PFSK-1 (cell line): Measurements from ENCODE around the gene SRSF8.

Experiments
- POLR2AphosphoS5 ChIP-seq: IDR thresholded peaks from 2 replicates; pipeline ENCODE4 v1.6.1; 2012; ENCODE audit warnings: low read depth, mild to moderate bottlenecking, control low read depth, low read length, moderate library complexity
- REST ChIP-seq, 2 experiments: IDR thresholded peaks; 2 replicates each; pipeline versions ENCODE4 v1.6.1 to v1.8.0; 2011 to 2012; ENCODE audit warnings: low read depth in 2 of 2, low read length in 2 of 2, control low read depth in 1 of 2, inconsistent platforms in 1 of 2, mild to moderate bottlenecking in 1 of 2, moderate library complexity in 1 of 2; ENCODE audit not compliant: insufficient read depth in 1 of 2
- SIN3A ChIP-seq: IDR thresholded peaks from 2 replicates; pipeline ENCODE4 v1.6.1; 2012; ENCODE audit warnings: mild to moderate bottlenecking, low read length, moderate library complexity, borderline replicate concordance; ENCODE audit not compliant: insufficient read depth
- TAF1 ChIP-seq: IDR thresholded peaks from 2 replicates; pipeline ENCODE4 v1.6.1; 2012; ENCODE audit warnings: low read length, control low read depth, borderline replicate concordance; ENCODE audit not compliant: insufficient read depth

GRCh38 chr11:95078526-95078925 is 11.8 kb downstream of the SRSF8 start:
- TF ChIP-seq TAF1 = no peak
- no peak for TF ChIP-seq SIN3A
- no peak for TF ChIP-seq POLR2AphosphoS5
- no peak for TF ChIP-seq REST (IDR thresholded peaks at IDR 0.05; ENCODE audit: insufficient read depth in 1 of 2, low read depth in 2 of 2, low read length in 2 of 2)
